ENCODE results near the gene NPC1L1. TPM values are rescaled to one million over a fixed set of nuclear protein-coding genes. Genes with fewer than 3 reads are reported as not detected.
A peak's percentile ranks its signal among the peaks of the same experiment; 100 is the strongest.

NPC1L1 gene
- polyA plus RNA-seq, 3 donors = 0.04 TPM; not detected in 2

DNA sequence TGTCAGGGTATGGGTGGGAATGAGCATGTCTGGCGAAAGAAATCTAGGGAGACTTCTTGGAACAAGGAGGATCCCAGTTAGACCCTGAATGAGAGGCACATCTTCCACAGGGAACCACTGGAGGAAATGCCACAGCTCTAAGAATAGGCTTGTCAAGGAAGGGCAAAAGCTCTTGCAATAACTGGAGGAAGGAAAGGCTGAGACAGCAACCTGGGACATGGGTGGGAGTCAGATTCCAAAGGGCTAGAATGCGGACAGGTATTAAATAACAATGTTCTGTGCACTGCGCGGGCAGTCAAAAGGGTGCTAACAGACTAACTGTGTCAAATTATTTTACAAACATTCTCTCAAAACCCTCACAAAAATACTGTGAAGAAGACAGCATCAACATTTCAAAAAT is 55.1 kb downstream of the NPC1L1 start:
- H3K4me2 ChIP-seq (replicated peaks; ENCODE audit: extremely low read depth, low read length, poor library complexity, severe bottlenecking) = no peak overlapping the region
- no peak overlapping the region for H3K4me3 Mint-ChIP-seq
- DNase-seq = no peak
- TF ChIP-seq, protein P1, sequence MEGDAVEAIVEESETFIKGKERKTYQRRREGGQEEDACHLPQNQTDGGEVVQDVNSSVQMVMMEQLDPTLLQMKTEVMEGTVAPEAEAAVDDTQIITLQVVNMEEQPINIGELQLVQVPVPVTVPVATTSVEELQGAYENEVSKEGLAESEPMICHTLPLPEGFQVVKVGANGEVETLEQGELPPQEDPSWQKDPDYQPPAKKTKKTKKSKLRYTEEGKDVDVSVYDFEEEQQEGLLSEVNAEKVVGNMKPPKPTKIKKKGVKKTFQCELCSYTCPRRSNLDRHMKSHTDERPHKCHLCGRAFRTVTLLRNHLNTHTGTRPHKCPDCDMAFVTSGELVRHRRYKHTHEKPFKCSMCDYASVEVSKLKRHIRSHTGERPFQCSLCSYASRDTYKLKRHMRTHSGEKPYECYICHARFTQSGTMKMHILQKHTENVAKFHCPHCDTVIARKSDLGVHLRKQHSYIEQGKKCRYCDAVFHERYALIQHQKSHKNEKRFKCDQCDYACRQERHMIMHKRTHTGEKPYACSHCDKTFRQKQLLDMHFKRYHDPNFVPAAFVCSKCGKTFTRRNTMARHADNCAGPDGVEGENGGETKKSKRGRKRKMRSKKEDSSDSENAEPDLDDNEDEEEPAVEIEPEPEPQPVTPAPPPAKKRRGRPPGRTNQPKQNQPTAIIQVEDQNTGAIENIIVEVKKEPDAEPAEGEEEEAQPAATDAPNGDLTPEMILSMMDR (IDR thresholded peaks at IDR 0.05) = no peak
- H3K9me3 ChIP-seq (replicated peaks in 1 of 2; ENCODE audit: control insufficient read depth in 1 of 2, insufficient read depth in 1 of 2, low read length in 2 of 2) = peaks cover 0 to 11% of the 10 kb centered on the region in 2 donors
- H3K27me3 Mint-ChIP-seq (ENCODE audit: low read depth in 3 of 3) = peaks cover 0 to 2% (median 1%) of the 10 kb centered on the region in 3 donors
- no peak overlapping the region for H3K27ac Mint-ChIP-seq
- intact Hi-C loops (cut with micrococcal nuclease) = no loop called here
- 100% methylated on average over 3 of the region's 4 CpGs for WGBS (ENCODE audit: insufficient coverage)
- peaks cover 13 to 21% of the 10 kb centered on the region in 2 donors for H3K4me1 ChIP-seq (ENCODE audit: control insufficient read depth in 1 of 2, insufficient read depth in 2 of 2, low read length in 2 of 2)
- H3K27ac ChIP-seq (ENCODE audit: low read depth in 1 of 2, low read length in 2 of 2) = no peak overlapping the region
- no peak overlapping the region for H2AFZ ChIP-seq (ENCODE audit: insufficient read depth, low read depth, low read length, poor library complexity, severe bottlenecking)
- H3K9me3 Mint-ChIP-seq = peaks cover 11 to 21% (median 15%) of the 10 kb centered on the region in 7 donors
- H3K27me3 ChIP-seq (ENCODE audit: control insufficient read depth in 2 of 2, insufficient read depth in 2 of 2, low read length in 2 of 2) = no peaks in the 10 kb centered on the region
- H4K20me1 ChIP-seq (ENCODE audit: insufficient read depth, low read length) = peaks cover 4% of the 10 kb centered on the region
- no peak overlapping the region for H3K4me3 ChIP-seq (replicated peaks in 1 of 3; ENCODE audit: low read depth in 2 of 3, low read length in 3 of 3)
- no peak overlapping the region for H3K9ac ChIP-seq (ENCODE audit: insufficient read depth, low read length, poor library complexity, severe bottlenecking)
- peaks cover 61% of the 10 kb centered on the region for H3K79me2 ChIP-seq (ENCODE audit: insufficient read depth, low read length)
- peaks cover 44% of the 10 kb centered on the region for H3K4me1 Mint-ChIP-seq
- peaks cover 38 to 46% of the 10 kb centered on the region in 2 donors for H3K36me3 ChIP-seq (replicated peaks in 1 of 2; ENCODE audit: control insufficient read depth in 1 of 2, insufficient read depth in 2 of 2, low read length in 2 of 2)
- peaks cover 45 to 51% of the 10 kb centered on the region in 2 donors for H3K36me3 Mint-ChIP-seq

GRCh38 chr7:44484482-44485313 is 56.4 kb downstream of the NPC1L1 start:
- no peak overlapping the region for H3K4me2 ChIP-seq (replicated peaks; ENCODE audit: extremely low read depth, low read length, poor library complexity, severe bottlenecking)
- H3K36me3 ChIP-seq (replicated peaks in 1 of 2; ENCODE audit: control insufficient read depth in 1 of 2, insufficient read depth in 2 of 2, low read length in 2 of 2) = peaks cover 49 to 59% of the 10 kb centered on the region in 2 donors
- no peak for DNase-seq
- H3K27me3 Mint-ChIP-seq (ENCODE audit: low read depth in 3 of 3) = peaks cover 0 to 2% (median 1%) of the 10 kb centered on the region in 3 donors
- H3K4me3 ChIP-seq (replicated peaks in 1 of 3; ENCODE audit: low read depth in 2 of 3, low read length in 3 of 3) = no peak overlapping the region
- H3K4me1 Mint-ChIP-seq = peaks cover 37% of the 10 kb centered on the region
- H3K9me3 Mint-ChIP-seq = peaks cover 11 to 19% (median 14%) of the 10 kb centered on the region in 7 donors
- no peak overlapping the region for H3K27ac ChIP-seq (ENCODE audit: low read depth in 1 of 2, low read length in 2 of 2)
- no peak overlapping the region for H3K9ac ChIP-seq (ENCODE audit: insufficient read depth, low read length, poor library complexity, severe bottlenecking)
- peaks cover 4% of the 10 kb centered on the region for H4K20me1 ChIP-seq (ENCODE audit: insufficient read depth, low read length)
- peaks cover 54% of the 10 kb centered on the region for H3K79me2 ChIP-seq (ENCODE audit: insufficient read depth, low read length)
- intact Hi-C loops (cut with micrococcal nuclease) = no loop called here
- no peak overlapping the region for H2AFZ ChIP-seq (ENCODE audit: insufficient read depth, low read depth, low read length, poor library complexity, severe bottlenecking)
- TF ChIP-seq, protein P1 (IDR thresholded peaks at IDR 0.05) = no peak
- peaks cover 9 to 15% of the 10 kb centered on the region in 2 donors for H3K4me1 ChIP-seq (ENCODE audit: control insufficient read depth in 1 of 2, insufficient read depth in 2 of 2, low read length in 2 of 2)
- WGBS (ENCODE audit: insufficient coverage) = 80% methylated on average over 3 of the region's 5 CpGs
- H3K27ac Mint-ChIP-seq = peak overlapping the region in 4 of 7 donors; percentile 31 to 65 (median 46)
- H3K4me3 Mint-ChIP-seq = no peak overlapping the region
- no peaks in the 10 kb centered on the region for H3K27me3 ChIP-seq (ENCODE audit: control insufficient read depth in 2 of 2, insufficient read depth in 2 of 2, low read length in 2 of 2)
- H3K36me3 Mint-ChIP-seq = peaks cover 55 to 62% of the 10 kb centered on the region in 2 donors
- peaks cover 0 to 11% of the 10 kb centered on the region in 2 donors for H3K9me3 ChIP-seq (replicated peaks in 1 of 2; ENCODE audit: control insufficient read depth in 1 of 2, insufficient read depth in 1 of 2, low read length in 2 of 2)

Measured in CD14-positive monocyte (primary cell).